Posterior cingulate gyrus (tissue), 11 donors: ENCODE results near the gene MLLT3.

Source experiments
- DNase-seq, 10 donors: peaks; one replicate each; pipeline versions ENCODE4 v3.0.0 to v3.0.0-alpha.2; 2020 to 2021; ENCODE audit warnings: mixed read lengths in 3 of 10
- intact Hi-C: fragments of 100-400 bp; cut with DNase I; formaldehyde crosslinking; loops from one replicate; pipeline ENCODE4 v1.15.1; 2023

The MLLT3 gene

DNA sequence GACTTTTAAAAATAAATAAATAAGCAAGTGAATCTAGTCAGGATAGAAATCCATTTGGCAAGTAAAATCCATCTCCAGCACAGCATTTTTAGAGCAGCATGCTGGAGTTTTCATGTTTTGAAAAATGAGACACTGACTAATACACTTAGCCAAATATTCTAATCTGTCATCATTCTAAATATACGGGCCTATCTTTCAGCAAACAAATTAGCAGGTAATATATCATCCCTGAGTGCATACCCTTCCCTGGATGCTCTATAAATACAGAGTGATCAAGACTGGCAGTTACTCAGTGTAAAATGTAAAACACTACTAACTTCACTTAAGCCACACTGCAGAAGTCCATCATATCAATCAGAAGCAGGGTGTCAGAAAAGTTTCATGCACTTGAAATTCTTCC lies 58.4 kb downstream of the MLLT3 start:
- intact Hi-C loops: no loop called here

DNA sequence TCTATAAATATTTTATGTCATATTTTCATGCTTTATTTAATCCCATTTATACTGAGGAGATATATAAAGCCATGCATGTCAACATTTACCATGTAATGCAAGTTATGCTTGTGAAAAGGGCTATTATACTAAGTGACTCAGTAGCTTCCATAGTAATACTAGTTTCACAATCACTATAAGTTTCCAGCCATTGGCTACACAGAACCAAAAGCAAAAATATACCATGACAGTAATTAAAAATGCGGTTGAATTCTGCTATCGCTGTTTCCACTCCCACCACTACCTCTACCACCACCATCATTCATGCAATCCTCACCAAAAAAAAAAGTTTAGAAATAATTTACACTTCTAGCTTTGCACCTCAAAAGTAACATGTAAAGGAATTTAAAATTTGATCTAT lies 60.2 kb downstream of the MLLT3 start:
- intact Hi-C loops: no loop called here
- DNase-seq: no peak

More for the DNA sequence above, 58.4 kb downstream of the MLLT3 start:
- DNase-seq: no peak

GRCh38 chr9:20561531-20561930 lies 60.8 kb downstream of the MLLT3 start:
- intact Hi-C loops: no loop called here
- no peak for DNase-seq

GRCh38 chr9:20559231-20559890 lies 62.9 kb downstream of the MLLT3 start:
- intact Hi-C loops: no loop called here
- no peak for DNase-seq

DNA sequence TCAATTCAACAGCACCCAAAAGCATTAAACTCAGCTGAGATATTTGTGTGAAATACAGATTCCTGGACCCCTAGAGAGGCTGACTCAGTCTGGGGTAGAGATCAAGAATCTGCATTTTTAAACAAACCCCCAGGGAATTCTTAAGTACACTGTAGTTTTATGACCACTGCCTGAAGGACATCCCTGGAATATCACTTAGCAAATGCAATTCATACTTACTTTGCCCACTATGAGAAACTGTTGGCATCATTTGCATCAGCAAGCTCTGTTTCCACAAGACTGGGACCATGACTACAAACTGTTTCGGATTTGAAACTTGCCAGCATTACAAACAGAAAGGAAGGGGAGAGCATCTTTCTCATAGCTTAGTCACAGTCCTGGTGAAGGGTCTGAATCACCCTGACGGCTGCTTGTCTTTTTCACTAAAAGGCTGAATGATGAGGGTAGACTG lies 63.7 kb downstream of the MLLT3 start:
- intact Hi-C loops: no loop called here

DNA sequence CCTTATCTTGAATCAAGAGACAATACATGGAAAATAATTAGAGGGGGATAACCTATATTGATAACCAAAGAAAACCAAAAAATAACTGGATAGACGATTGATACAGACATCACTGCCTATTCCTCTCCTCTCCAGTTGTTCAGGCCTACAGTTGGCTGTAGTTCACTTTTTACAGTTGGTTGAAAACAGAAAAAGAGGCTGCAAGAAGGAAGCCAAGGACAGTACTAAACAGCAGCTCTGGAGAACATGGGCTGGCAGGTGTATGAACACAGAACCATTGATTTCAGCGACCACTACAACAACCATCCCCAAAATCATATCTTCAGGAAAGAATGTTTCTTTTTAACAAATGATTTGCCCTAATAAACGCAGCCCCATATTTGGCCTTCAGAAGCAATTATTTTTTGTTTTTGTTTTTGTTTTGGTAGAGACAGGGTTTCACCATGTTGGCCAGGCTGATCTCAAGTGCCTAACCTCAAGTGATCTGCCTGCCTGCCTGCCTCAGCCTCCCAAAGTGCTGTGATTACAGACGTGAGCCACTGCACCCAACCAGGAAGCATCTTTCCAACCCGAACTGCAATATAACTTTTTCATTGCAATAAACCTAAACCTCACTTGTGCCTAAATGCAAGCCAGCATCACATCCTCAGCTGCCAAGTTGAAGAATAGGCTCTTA lies 64.3 kb downstream of the MLLT3 start:
- intact Hi-C loops: no loop called here

More for the DNA sequence above, 63.7 kb downstream of the MLLT3 start:
- DNase-seq: no peak

DNA sequence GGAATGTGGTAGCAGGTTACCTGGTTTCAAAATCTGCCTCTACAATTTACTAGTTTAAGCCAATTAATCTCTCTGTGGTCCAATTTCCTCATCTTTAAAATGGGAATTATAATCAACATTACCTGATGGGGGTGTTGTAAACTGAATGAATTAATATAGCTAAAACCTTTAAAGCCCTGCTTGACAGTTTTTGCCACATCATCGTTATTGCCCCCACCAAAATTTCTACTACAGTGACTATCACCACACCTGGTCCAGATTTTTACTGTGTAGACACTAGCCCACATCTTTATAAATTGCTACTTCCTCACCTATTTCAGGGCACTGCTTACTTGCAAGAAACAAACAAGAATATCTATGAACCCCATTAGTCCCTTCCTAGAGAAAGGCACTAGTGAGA lies 65.0 kb downstream of the MLLT3 start:
- DNase-seq: no peak
- intact Hi-C loops: no loop called here

More for the DNA sequence above, 64.3 kb downstream of the MLLT3 start:
- no peak for DNase-seq

- DNase-seq: no peak
- intact Hi-C loops: no loop called here
These were observed 68.6 kb downstream of the MLLT3 start for GRCh38 chr9:20553558-20554149.

DNA sequence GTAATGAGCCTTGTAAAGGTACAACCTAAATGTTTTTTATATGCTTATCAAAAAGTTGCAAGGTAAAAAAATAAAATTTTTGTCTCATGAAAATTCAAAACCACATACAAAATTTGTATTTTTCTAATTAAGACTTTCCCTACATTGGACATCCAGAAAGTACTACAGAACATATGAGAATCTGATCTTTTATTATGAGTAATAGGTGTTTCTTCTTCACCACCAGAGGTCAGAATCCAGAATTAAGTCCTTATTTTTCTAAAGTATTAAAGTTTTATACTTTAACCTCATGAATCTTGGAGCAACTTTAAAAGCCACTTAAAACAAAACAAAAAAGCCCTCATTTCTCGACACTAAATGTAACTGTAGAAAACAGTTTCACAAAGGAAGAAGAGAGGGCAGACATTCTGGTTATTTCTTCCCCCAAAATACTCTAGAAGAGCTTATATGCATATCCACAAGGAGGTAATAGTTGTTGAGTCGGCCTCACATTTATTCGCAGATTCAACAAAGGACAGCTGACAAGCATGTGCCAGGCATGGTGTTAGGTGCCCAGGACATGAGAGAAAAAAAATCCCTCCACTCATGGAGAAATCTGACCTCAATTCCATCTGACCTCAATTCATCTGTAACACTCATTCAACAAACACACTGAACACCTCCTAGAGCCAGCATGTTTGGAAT lies 69.3 kb downstream of the MLLT3 start:
- intact Hi-C loops: no loop called here
- DNase-seq: no peak

GRCh38 chr9:20551835-20552234 lies 70.5 kb downstream of the MLLT3 start:
- no peak for DNase-seq
- intact Hi-C loops: no loop called here

GRCh38 chr9:20551236-20551635 lies 71.1 kb downstream of the MLLT3 start:
- intact Hi-C loops: no loop called here
- no peak for DNase-seq

DNA sequence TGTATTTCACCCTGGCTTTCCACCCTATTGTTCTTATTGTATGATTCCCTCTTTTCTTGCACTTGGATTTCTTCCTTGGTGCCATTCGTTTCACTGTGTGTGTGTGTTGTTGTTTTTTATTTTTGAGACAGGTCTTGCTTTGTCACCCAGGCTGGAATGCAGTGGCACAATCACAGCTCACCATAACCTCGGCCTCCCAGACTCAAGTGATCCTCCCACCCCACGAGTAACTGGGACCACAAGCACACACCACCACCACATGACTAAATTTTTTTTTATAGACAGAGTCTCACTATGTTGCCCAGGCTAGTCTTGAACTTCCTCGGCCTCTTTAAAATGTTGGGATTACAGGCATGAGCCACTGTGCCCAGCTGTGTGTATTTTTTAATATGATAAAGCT lies 72.0 kb downstream of the MLLT3 start:
- no peak for DNase-seq
- intact Hi-C loops: no loop called here

- intact Hi-C loops: no loop called here
- DNase-seq: no peak
These were observed 73.2 kb downstream of the MLLT3 start for GRCh38 chr9:20549053-20549452.

- no peak for DNase-seq
- intact Hi-C loops: no loop called here
These were observed 77.2 kb downstream of the MLLT3 start for GRCh38 chr9:20545023-20545622.

GRCh38 chr9:20540169-20540863 lies 82.0 kb downstream of the MLLT3 start:
- DNase-seq: peak in 1 of 10 donors; percentile 70
- intact Hi-C loops: no loop called here

DNA sequence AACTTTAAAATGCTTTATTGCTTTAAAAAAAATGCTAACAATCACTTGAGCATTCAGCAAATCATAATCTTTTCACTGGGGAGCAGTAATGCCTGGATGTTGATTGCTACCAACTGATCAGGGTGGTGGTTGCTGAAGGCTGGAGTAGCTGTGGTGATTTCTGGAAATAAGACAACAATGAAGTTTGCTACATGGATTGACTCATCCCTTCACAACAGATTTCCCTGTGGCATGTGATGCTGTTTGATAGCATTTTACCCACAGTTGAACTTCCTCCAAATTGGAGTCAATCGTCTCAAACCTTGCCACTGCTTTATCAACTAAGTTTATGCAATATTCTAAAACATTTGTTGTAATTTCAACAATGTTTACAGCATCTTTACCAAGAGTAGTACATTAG lies 83.3 kb downstream of the MLLT3 start:
- intact Hi-C loops: no loop called here
- DNase-seq: no peak

GRCh38 chr9:20538092-20538491 lies 84.2 kb downstream of the MLLT3 start:
- intact Hi-C loops: no loop called here
- DNase-seq: no peak

DNA sequence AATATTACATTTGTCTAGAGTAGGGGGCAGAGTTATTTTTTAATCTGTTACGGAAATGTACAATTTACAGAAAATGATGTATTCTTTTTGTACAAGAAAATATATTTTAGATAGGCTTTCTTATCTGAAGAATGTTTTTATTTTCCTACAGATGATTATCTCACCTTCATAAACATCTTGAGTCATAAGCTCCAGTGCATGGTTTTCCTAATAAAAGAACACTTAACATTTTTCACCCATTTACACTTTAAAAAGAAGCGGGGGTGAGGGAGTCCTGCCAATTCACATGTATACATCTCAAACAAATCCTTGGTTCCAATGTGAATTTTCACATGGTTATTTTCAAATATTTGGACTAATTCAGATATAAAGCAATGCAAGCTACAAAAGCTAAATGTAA lies 85.0 kb downstream of the MLLT3 start:
- intact Hi-C loops: no loop called here
- DNase-seq: no peak

DNA sequence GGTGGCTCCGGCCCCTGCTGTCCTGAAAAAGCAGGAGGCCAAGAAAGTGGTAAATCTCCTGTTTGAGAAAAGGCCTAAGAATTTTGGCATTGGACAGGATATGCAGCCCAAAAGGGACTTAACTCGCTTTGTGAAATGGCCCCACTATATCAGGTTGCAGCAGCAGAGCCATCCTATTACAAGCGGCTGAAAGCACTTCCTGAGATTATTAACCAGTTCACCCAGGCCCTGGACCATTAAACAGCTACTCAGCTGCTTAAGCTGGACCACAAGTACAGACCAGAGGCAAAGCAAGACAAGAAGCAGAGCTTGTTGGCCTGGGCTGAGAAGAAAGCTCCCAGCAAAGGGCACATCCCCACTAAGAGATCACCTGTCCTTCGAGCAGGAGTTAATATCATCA lies 89.7 kb downstream of the MLLT3 start:
- intact Hi-C loops: no loop called here
- no peak for DNase-seq

DNA sequence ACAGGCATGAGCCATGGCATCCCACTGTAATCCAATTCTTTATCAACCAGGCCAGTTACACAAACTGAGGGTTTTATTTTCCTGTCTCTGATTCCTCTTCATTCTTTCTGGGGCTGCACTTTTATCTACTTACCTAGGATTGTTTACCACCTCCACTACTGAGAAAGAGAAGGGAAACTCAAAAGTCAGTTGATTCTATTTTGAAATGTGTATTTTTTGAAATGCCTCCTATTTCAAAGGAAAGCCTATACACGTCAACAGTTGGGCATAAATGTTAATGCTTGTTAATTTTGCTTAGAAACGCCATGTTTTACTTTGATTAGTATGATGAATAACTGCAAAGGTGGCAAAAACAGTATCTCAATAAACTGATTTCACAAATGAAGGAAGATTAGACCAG lies 92.5 kb downstream of the MLLT3 start:
- intact Hi-C loops: no loop called here
- DNase-seq: no peak
